ENCODE measurements around the gene MAML3. TPM values are rescaled to one million over a fixed set of nuclear protein-coding genes. Genes with fewer than 3 reads are reported as not detected.
A peak's percentile ranks its signal among the peaks of the same experiment; 100 is the strongest.

Gene MAML3
- total RNA-seq, 1 donor from 2014 or later = 4.0 TPM

GRCh38 chr4:139791681-139792080, 362.3 kb downstream of the MAML3 start:
- DNase-seq (ENCODE audit: low read depth in 2 of 2) = peak; percentile 79 to 84

- DNase-seq (ENCODE audit: low read depth in 2 of 2) = no peak
Measured at GRCh38 chr4:139790291-139790690, 363.7 kb downstream of the MAML3 start.

GRCh38 chr4:139789096-139789654, 364.8 kb downstream of the MAML3 start:
- no peak for DNase-seq (ENCODE audit: low read depth in 2 of 2)

- DNase-seq (ENCODE audit: low read depth in 2 of 2) = peak in 1 of 2 donors; percentile 54
Measured at GRCh38 chr4:139786494-139787354, 367.3 kb downstream of the MAML3 start.

GRCh38 chr4:139785356-139785755, 368.6 kb downstream of the MAML3 start:
- DNase-seq (ENCODE audit: low read depth in 2 of 2) = no peak

DNA sequence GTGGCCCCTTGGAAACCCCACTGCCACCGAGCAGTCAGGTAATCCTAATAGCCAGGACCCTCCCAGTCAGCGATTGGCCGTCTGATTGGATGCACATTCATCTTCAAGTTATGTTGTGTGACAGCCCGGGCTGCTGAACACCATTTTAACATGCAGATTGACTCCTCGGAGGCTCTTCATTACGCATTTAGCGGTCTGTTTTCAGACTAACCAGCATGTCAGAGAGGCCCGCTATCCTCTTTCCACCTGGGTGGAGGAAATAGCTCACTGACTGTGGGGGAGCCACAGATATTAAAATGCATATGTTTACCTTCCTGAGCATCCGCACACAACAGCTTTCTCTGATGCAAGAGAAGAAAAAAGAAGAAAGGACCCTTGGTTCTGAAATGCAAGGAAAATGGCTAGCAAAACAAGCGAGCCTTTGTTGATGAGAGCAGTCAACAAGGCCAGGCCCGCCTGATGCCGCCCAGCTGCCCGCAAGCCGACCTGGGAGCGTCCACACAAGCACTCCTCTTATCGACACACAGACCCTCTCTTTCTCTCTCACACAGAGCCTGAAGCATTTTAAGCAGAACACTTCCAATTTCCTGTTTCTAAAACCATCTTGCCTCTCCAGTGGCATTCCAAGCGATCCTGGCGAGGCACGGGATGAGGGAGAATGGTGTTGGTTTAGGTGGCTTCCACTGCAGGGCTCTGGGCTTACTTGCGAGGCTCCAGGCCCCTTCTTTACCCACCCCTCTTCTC, 370.1 kb downstream of the MAML3 start:
- no peak for DNase-seq (ENCODE audit: low read depth in 2 of 2)

DNA sequence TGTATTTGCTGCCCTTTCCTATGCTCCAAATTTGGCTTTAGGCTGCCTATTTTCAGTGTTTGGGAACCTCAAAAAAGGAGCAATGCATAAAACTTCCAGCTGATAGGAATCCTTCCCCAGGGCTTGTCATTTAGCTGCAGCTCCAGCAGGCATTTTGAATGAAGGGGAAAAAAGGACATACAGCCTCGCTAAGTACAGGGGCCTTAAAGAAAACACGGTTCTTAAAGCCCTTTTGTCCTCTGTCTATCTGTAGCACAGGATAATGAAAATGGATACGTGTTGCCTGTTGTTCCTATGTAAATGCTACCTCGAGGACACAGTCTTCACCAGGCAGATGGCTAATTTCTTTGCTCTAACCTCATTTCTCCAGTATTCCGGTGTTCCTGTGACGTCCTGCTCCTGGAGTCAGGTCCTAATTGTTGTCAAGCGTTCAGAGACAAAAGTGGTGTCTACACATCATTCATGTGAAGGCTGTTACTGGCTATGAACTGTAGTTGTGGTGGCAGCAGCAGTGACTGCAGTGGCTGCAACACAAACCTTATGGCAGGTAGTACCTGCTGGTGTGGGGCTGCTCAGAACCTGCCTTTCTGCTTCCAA, 371.0 kb downstream of the MAML3 start:
- no peak for DNase-seq (ENCODE audit: low read depth in 2 of 2)

GRCh38 chr4:139781066-139781465, 372.9 kb downstream of the MAML3 start:
- DNase-seq (ENCODE audit: low read depth in 2 of 2) = no peak

DNA sequence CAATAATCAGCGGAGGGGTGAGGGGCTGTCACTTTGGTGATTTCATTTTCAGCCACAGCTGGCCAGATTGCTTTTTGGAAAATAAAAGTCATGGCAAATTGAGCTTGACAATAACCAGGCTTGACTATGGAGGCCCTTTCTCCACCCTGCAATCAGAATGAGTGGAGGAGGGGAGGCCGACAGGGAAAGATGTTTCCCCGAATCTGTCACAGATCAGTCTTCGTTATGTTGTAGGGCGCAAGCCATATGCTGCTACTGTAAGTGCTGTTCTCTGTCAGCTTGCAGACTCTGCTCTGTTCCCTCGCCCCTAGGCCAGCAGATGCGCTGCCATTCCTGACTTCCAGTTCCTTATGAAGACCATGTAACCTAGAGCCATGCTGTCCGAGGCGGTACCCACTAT, 374.3 kb downstream of the MAML3 start:
- DNase-seq (ENCODE audit: low read depth in 2 of 2) = no peak

DNA sequence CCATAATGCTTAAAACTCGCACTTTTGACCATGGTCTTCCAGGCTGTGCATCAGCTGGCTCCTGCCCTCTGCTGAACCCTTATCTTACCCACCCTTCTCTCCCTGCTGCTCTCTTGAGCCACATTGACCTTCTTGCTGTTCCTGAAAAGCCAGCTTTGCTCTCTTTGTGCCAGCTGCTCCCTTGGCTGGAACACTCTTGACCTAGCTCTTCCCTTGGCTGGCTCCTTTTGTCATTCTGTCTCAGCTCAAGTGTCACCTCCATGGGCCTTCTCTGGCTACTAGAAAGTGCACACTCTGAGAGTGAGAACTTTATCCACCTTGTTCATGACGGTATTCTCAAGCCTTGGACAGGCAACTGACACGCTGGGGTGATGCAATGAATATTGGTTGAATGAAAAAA, 376.2 kb downstream of the MAML3 start:
- DNase-seq (ENCODE audit: low read depth in 2 of 2) = no peak

DNA sequence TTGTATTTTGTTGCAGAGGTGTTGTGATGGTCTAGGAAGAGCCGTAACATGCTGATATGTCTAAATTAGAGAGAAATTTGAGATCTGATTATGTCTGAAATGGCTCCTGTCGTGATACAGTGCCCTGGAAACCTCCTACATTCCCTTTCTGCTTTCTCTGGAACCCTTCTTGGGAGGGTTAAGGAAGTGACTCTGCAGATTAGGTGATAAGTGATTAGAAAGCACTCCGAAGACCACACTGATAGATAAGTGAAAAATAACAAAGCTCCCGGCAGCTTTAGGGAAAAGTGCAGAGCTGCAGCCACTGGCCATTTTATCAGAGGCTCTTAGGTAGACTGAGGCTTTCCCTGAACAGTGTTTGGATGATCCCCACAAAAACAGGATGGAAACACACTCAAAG, 377.7 kb downstream of the MAML3 start:
- DNase-seq (ENCODE audit: low read depth in 2 of 2) = no peak

DNA sequence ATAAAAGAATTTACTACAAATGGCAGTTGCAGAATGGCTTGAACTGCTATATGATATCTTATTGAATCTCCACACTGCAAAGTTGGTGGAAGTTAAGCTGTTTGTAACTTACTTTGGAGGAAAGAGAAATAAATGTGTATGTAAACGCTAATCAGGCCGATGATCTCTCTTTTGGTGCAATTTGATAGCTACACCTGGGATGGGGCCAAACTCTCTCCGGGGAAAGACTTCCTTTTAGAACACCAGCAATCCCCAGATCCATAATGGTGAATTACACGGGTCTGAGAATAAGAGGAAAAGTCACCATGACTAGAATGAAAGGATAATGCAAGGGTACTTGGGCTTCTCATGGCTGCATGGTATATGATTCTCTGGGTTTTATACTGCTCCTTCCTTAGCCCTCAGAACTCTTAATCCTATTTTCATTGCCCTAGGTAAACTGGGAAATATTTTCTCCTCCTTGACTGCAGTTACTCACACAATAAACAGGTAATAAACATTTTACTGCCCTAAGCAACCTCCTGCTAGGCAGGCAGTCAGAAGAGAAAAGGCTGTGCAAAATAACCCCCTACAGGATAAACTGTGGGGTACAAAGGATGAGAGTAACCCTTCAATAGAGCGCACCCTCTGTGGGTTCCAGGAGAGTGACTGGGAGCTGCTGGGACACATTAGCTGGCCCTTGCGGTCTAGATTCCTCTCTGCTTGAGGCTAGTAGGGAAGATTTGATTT, 379.1 kb downstream of the MAML3 start:
- DNase-seq (ENCODE audit: low read depth in 2 of 2) = no peak

- peak in 1 of 2 donors; percentile 19 for DNase-seq (ENCODE audit: low read depth in 2 of 2)
Measured at GRCh38 chr4:139773560-139774318, 380.2 kb downstream of the MAML3 start.

GRCh38 chr4:139770361-139770760, 383.6 kb downstream of the MAML3 start:
- DNase-seq (ENCODE audit: low read depth in 2 of 2) = peak; percentile 33 to 51

DNA sequence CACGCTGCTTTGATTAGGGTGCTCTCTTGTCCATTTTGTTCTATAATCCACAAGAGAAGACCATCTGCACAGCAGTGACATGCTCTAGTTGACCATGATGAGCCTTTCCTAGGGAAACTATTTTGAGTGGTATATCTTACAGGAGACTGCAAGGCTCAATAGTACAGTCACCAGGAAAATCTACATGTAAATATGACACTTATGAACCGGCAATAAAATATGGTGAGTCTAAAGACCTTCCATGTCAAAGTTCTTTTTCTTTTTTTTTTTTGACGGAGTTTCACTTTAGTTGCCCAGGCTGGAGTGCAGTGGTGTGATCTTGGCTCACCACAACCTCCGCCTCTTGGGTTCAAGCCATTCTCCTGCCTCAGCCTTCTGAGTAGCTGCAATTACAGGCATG, 384.6 kb downstream of the MAML3 start:
- DNase-seq (ENCODE audit: low read depth in 2 of 2) = no peak

DNA sequence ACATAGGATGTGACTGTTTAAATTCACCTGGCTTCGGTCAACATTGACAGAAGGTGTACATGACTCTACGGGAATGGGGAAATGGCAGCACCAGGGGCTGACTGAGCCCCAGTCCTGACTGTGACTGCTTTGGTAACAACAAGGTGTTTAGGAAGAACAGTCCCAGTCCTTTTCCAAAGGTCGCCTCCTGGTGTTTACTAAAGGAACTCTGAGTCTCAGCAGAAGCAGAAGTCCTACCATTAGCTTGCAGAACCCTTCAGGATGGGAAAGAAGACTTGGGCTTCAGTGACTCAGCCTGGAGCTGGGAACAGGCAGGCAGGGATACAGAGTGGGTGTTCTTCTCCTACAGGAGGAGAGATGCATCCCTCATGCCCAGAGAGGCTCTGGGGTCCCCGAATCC, 385.1 kb downstream of the MAML3 start:
- no peak for DNase-seq (ENCODE audit: low read depth in 2 of 2)

DNA sequence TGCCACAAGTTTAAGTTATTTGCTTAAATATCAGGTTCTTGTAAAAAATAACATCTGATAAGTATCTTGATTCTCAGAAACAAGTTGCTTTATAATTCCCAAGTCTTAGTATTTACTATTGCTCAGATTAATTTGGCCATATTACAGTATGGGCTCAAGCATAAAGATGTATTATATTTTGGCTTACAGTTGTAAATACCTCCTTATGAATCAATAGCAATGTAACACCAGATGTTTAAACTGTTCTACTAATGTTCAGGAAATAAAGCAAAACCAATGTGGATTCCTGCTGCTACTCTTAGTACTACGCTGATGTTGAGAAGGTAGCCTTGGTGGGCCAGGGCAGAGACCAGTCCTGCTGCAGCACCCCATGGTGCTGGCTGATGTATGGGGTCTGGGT, 385.6 kb downstream of the MAML3 start:
- DNase-seq (ENCODE audit: low read depth in 2 of 2) = no peak

DNA sequence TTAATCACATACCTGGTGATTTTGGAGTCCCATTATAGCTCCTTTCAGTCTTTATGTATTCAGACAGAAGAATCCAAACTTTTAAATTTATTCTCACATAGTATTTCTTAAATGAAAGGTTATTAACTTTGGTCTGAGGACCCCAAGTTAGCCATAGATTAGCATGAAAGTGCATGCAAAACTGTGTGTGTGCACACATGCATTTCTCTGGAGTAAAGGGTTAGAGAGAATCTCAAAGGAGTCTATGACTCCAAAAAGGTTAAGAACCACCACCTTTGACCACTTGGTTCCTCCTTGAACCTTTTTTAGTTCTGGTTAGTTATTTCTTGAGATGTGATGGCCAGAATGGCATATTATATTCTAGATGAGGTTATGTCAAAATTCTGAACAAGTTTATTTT, 386.4 kb downstream of the MAML3 start:
- no peak for DNase-seq (ENCODE audit: low read depth in 2 of 2)

GRCh38 chr4:139767168-139767567, 386.8 kb downstream of the MAML3 start:
- no peak for DNase-seq (ENCODE audit: low read depth in 2 of 2)

DNA sequence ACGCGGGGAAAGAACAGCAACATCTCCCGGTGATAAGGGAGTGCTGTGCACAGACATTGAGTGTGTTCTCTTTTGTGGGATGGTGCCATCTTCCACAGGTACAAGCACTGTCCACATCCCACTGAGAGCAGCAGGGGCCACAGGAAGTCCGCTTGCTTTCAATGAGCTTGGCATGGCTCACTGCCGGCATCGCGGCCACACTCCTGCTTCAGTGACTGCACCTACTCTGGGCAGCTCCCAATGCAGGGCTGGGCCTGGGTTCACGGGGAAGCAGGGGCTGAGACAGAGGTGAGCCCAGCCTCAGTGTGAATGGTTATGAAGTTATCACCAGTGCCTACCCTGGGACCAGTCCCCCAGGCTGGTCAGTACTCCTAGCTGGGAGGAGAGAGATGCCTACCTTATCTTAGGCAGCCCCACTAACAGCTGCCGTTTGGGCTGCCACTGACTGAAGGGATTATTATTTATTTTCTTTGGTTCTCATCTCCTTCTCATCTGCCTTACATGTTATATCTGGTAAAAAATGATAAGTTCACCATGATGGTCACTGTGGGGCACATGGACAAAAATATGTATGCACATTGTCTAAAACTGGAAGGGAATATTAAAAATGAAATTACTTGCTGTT, 389.2 kb downstream of the MAML3 start:
- DNase-seq (ENCODE audit: low read depth in 2 of 2) = peak; percentile 36 to 41

Measured in lung microvascular endothelial cell (primary cell).